MCF 10A (cell line): ENCODE measurements around the gene GAS6. TPM values are rescaled to one million over a fixed set of nuclear protein-coding genes. Genes with fewer than 3 reads are reported as not detected.
A peak's percentile ranks its signal among the peaks of the same experiment; 100 is the strongest.

Experiments
- BruUV-seq: library from RNA; stranded (reverse); fragments of 400-500 nt; replicated peaks from 2 replicates; lab custom pipeline; 2021; lab: Mats Ljungman, UMichigan
- CTCF ChIA-PET: fragments of 300-600 bp; sonication (Branson Sonifier 250); formaldehyde crosslinking; extraction: SDS; loops from one replicate; lab custom pipeline; 2021; ENCODE audit warnings: antibody characterized with exemption, inconsistent platforms; lab: Yijun Ruan, JAX
- POLR2A ChIA-PET: fragments of 300-600, 350-650 bp; sonication (Branson Sonifier 250); formaldehyde crosslinking; extraction: SDS; loops from one replicate; lab custom pipeline; 2020; ENCODE audit warnings: antibody characterized with exemption, inconsistent platforms; lab: Yijun Ruan, JAX
- DNase-seq: peaks from one replicate; pipeline ENCODE4 v3.0.0-alpha.2; 2018; ENCODE audit not compliant: unreplicated experiment
- H3K27ac Mint-ChIP-seq: one replicate; pipeline ENCODE4 v1.8.0; 2022; ENCODE audit warnings: mild to moderate bottlenecking, low read depth, mixed read lengths; ENCODE audit not compliant: unreplicated experiment
- H3K27me3 Mint-ChIP-seq: one replicate; pipeline ENCODE4 v1.8.0; 2022; ENCODE audit warnings: mixed read lengths; ENCODE audit not compliant: insufficient read depth, unreplicated experiment
- H3K36me3 Mint-ChIP-seq: one replicate; pipeline ENCODE4 v1.8.0; 2022; ENCODE audit warnings: mild to moderate bottlenecking, moderate library complexity, mixed read lengths; ENCODE audit not compliant: insufficient read depth, unreplicated experiment
- H3K4me1 Mint-ChIP-seq: one replicate; pipeline ENCODE4 v1.8.0; 2022; ENCODE audit warnings: mixed read lengths; ENCODE audit not compliant: insufficient read depth, unreplicated experiment
- H3K4me3 Mint-ChIP-seq: one replicate; pipeline ENCODE4 v1.8.0; 2022; ENCODE audit warnings: mild to moderate bottlenecking, moderate library complexity, mixed read lengths; ENCODE audit not compliant: unreplicated experiment
- H3K9me3 Mint-ChIP-seq: one replicate; pipeline ENCODE4 v1.8.0; 2022; ENCODE audit warnings: mixed read lengths; ENCODE audit not compliant: unreplicated experiment
- CTCF ChIP-seq: fragments of 200-600 bp; IDR thresholded peaks from one replicate; pipeline ENCODE4 v1.8.0; 2022; ENCODE audit warnings: antibody characterized with exemption, mild to moderate bottlenecking; ENCODE audit not compliant: unreplicated experiment
- intact Hi-C: fragments of 100-400 bp; cut with micrococcal nuclease; formaldehyde crosslinking; loops from 2 replicates; pipeline ENCODE4 v1.14.1; 2022
- total RNA-seq: library from RNA; stranded (reverse); gene quantifications from 2 replicates; pipeline ENCODE4 v1.2.3, GENCODE V29; 2022

GAS6 gene
- total RNA-seq, 1 experiment from 2014 or later = 92.3 TPM

GRCh38 chr13:113864273-113864890 is 506 bp upstream of the GAS6 start:
- BruUV-seq = TSS peak; percentile 80
- POLR2A ChIA-PET = interaction anchor here (0.8 to 4.0 kb wide), 5 partner anchors 15 to 107 kb away, joined by 3 to 49 read pairs (median 8); no protein-coding TSS in a partner anchor
- Mint-ChIP-seq H3K4me3 (peak overlapping the region; percentile 68), H3K9me3 (no peaks in the 10 kb centered on the region), H3K27me3 (no peaks in the 10 kb centered on the region), H3K36me3 (peaks cover 12% of the 10 kb centered on the region), H3K27ac (peak overlapping the region; percentile 19), H3K4me1 (peaks cover 26% of the 10 kb centered on the region)
- CTCF ChIA-PET = interaction anchor here (0.7 kb wide), 1 partner anchor 82 kb away, joined by 4 read pairs; no protein-coding TSS in a partner anchor
- intact Hi-C loops = no loop called here
- TF ChIP-seq CTCF = no peak
- DNase-seq = peak; percentile 11

GRCh38 chr13:113862931-113863523 is 849 bp downstream of the GAS6 start:
- peak overlapping the region; percentile 68 for H3K4me3 Mint-ChIP-seq
- DNase-seq = peak; percentile 51
- ChIA-PET POLR2A (interaction anchor here (0.9 to 4.0 kb wide), 6 partner anchors 14 to 108 kb away, joined by 4 to 49 read pairs (median 14); no protein-coding TSS in a partner anchor), CTCF (interaction anchor here (1.0 to 1.2 kb wide), 2 partner anchors 16 to 18 kb away, joined by 4 read pairs; no protein-coding TSS in a partner anchor)
- H3K27ac Mint-ChIP-seq = peak overlapping the region; percentile 61
- H3K4me1 Mint-ChIP-seq = peaks cover 34% of the 10 kb centered on the region
- no TSS peak for BruUV-seq
- peak; percentile 21 for TF ChIP-seq CTCF
- H3K9me3 Mint-ChIP-seq = no peaks in the 10 kb centered on the region
- H3K27me3 Mint-ChIP-seq = no peaks in the 10 kb centered on the region
- H3K36me3 Mint-ChIP-seq = peaks cover 12% of the 10 kb centered on the region
- intact Hi-C loops = loop anchor here (1.0 to 2.0 kb wide), 7 partner anchors 14 to 84 kb away; no protein-coding TSS in a partner anchor

GRCh38 chr13:113862191-113862930 is 1.5 kb downstream of the GAS6 start:
- CTCF ChIA-PET = interaction anchor here (0.7 to 1.2 kb wide), 3 partner anchors 19 to 24 kb away, joined by 3 to 4 read pairs (median 3); no protein-coding TSS in a partner anchor
- no TSS peak for BruUV-seq
- no peak for TF ChIP-seq CTCF
- Mint-ChIP-seq H3K36me3 (peaks cover 12% of the 10 kb centered on the region), H3K4me3 (peak overlapping the region; percentile 68), H3K9me3 (no peaks in the 10 kb centered on the region), H3K27me3 (no peaks in the 10 kb centered on the region), H3K4me1 (peaks cover 34% of the 10 kb centered on the region), H3K27ac (peak overlapping the region; percentile 61)
- DNase-seq = no peak
- POLR2A ChIA-PET = interaction anchor here (0.9 to 4.0 kb wide), 6 partner anchors 13 to 109 kb away, joined by 4 to 49 read pairs (median 12); no protein-coding TSS in a partner anchor
- intact Hi-C loops = loop anchor here (1.0 to 2.0 kb wide), 6 partner anchors 14 to 84 kb away; no protein-coding TSS in a partner anchor
